ENCODE measurements around the gene SLCO2B1. TPM values are rescaled to one million over a fixed set of nuclear protein-coding genes. Genes with fewer than 3 reads are reported as not detected.

SLCO2B1 gene
- total and polyA plus RNA-seq, 11 donors: 4.7 to 167 (median 15.8) TPM

DNA sequence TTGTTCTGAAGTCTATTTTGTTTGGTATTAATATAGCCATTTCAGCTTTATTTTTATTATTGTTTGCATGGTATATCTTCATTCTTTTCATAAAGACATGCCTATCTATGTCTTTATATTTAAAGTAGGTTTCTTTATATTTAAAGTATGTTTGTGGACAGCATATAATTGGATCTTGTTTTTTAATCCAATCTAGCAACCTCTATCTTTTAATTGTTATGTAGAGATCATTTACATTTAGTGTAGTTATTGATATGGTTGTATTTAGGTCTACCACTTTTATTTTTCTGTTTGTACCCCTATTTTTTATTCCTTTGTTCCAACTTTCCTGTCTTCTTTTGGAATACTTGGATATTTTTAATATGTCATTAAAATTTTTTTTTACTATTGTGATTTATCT lies 103.4 kb downstream of the SLCO2B1 start:
- DNase-seq: no peak
- TF ChIP-seq POLR2A (IDR thresholded peaks at IDR 0.05): no peak
- TF ChIP-seq, protein P1, sequence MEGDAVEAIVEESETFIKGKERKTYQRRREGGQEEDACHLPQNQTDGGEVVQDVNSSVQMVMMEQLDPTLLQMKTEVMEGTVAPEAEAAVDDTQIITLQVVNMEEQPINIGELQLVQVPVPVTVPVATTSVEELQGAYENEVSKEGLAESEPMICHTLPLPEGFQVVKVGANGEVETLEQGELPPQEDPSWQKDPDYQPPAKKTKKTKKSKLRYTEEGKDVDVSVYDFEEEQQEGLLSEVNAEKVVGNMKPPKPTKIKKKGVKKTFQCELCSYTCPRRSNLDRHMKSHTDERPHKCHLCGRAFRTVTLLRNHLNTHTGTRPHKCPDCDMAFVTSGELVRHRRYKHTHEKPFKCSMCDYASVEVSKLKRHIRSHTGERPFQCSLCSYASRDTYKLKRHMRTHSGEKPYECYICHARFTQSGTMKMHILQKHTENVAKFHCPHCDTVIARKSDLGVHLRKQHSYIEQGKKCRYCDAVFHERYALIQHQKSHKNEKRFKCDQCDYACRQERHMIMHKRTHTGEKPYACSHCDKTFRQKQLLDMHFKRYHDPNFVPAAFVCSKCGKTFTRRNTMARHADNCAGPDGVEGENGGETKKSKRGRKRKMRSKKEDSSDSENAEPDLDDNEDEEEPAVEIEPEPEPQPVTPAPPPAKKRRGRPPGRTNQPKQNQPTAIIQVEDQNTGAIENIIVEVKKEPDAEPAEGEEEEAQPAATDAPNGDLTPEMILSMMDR (IDR thresholded peaks at IDR 0.05): no peak
- intact Hi-C loops (cut with DNase I): no loop called here
- Histone ChIP-seq H3K9me3 (peaks cover 0 to 13% (median 0%) of the 10 kb centered on the region in 12 donors), H3K4me1 (no peaks in the 10 kb centered on the region), H3K36me3 (no peaks in the 10 kb centered on the region), H3K27me3 (peaks cover 0 to 12% (median 0%) of the 10 kb centered on the region in 9 donors), H3K27ac (no peak overlapping the region), H3K4me3 (no peak overlapping the region)
- no peak for ATAC-seq

Other genes starting within 250 kb of the SLCO2B1 start
- gene XRRA1, start 202.0 kb upstream of the SLCO2B1 start, total RNA-seq: 10 to 100 TPM in 8 of 9 donors, 1 to 10 TPM in 1; 5.3 to 26.6 (median 13.4) TPM
- gene XRRA1, start 202.0 kb upstream of the SLCO2B1 start, polyA plus RNA-seq: 1 to 10 TPM; 3.9 to 9.0 TPM
- gene SPCS2, start 201.8 kb upstream of the SLCO2B1 start, total RNA-seq: 100 to 1,000 TPM in 6 of 9 donors, 10 to 100 TPM in 3; 21.8 to 136 (median 109) TPM
- gene SPCS2, start 201.8 kb upstream of the SLCO2B1 start, polyA plus RNA-seq: 100 to 1,000 TPM; 117 to 123 TPM
- gene NEU3, start 162.2 kb upstream of the SLCO2B1 start, total RNA-seq: 10 to 100 TPM in 3 of 9 donors, 1 to 10 TPM in 6; 5.1 to 16.6 (median 7.7) TPM
- gene NEU3, start 162.2 kb upstream of the SLCO2B1 start, polyA plus RNA-seq: 10 to 100 TPM in 1 of 2 donors, 1 to 10 TPM in 1; 6.0 to 14.1 TPM
- not detected for gene OR2AT4, start 54.2 kb upstream of the SLCO2B1 start, total RNA-seq
- not detected for gene OR2AT4, start 54.2 kb upstream of the SLCO2B1 start, polyA plus RNA-seq
- gene TPBGL, start 89.7 kb downstream of the SLCO2B1 start, total RNA-seq: 1 to 10 TPM in 1 of 9 donors, under 1 TPM in 4, not detected in 4; 0.08 to 1.0 (median 0.19) TPM
- gene TPBGL, start 89.7 kb downstream of the SLCO2B1 start, polyA plus RNA-seq: under 1 TPM in 1 of 2 donors, not detected in 1; 0.07 TPM
- 10 to 100 TPM; 15.2 to 58.9 (median 29.2) TPM for gene ARRB1, start 200.6 kb downstream of the SLCO2B1 start, total RNA-seq
- 10 to 100 TPM in 1 of 2 donors, 1 to 10 TPM in 1; 7.9 to 12.5 TPM for gene ARRB1, start 200.6 kb downstream of the SLCO2B1 start, polyA plus RNA-seq
- 1,000 to 10,000 TPM in 4 of 9 donors, 100 to 1,000 TPM in 5; 434 to 1,232 (median 990) TPM for gene RPS3, start 248.4 kb downstream of the SLCO2B1 start, total RNA-seq
- gene RPS3, start 248.4 kb downstream of the SLCO2B1 start, polyA plus RNA-seq: 1,000 to 10,000 TPM in 1 of 2 donors, 100 to 1,000 TPM in 1; 761 to 2,100 TPM

Data from heart left ventricle (tissue), 16 donors.